ENCODE results near the gene TGM6. TPM values are rescaled to one million over a fixed set of nuclear protein-coding genes. Genes with fewer than 3 reads are reported as not detected.

Gene TGM6
- total and polyA plus RNA-seq, 4 donors = not detected

DNA sequence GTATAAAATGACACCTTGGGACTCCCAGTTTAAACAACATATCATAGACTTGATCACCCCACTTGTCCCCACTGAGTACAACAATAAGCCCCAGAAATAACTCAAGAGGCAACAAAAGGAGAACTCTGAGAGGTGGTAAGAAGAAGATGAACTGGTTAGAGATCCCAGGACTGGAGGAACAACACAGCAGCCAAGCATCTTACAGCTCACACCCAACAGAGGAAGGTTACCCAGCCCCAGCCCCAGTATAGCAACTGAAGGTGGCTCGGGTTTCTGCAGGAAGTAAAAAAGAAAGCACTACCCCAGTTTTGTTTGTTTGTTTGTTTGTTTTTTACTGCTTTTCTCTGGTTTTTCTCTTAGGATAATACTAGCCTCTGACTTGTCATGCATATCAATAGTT is 17.1 kb upstream of the TGM6 start:
- DNase-seq (no peak), ATAC-seq (ENCODE audit: insufficient read depth, low FRiP score) (no peak)
- no peak overlapping the region for H3K4me3 ChIP-seq
- no peak overlapping the region for H3K9ac ChIP-seq (ENCODE audit: insufficient read depth in 1 of 2, low read length in 2 of 2)
- TF ChIP-seq, protein P1, sequence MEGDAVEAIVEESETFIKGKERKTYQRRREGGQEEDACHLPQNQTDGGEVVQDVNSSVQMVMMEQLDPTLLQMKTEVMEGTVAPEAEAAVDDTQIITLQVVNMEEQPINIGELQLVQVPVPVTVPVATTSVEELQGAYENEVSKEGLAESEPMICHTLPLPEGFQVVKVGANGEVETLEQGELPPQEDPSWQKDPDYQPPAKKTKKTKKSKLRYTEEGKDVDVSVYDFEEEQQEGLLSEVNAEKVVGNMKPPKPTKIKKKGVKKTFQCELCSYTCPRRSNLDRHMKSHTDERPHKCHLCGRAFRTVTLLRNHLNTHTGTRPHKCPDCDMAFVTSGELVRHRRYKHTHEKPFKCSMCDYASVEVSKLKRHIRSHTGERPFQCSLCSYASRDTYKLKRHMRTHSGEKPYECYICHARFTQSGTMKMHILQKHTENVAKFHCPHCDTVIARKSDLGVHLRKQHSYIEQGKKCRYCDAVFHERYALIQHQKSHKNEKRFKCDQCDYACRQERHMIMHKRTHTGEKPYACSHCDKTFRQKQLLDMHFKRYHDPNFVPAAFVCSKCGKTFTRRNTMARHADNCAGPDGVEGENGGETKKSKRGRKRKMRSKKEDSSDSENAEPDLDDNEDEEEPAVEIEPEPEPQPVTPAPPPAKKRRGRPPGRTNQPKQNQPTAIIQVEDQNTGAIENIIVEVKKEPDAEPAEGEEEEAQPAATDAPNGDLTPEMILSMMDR (IDR thresholded peaks at IDR 0.05; ENCODE audit: control extremely low read depth, extremely low read depth) = no peak
- WGBS, 2 donors = 25 to 44% methylated on average over 1 of the region's 1 CpG
- no peaks in the 10 kb centered on the region for H3K4me1 ChIP-seq (ENCODE audit: control insufficient read depth in 5 of 5, insufficient read depth in 5 of 5, low read length in 5 of 5)
- peaks cover 0 to 3% (median 3%) of the 10 kb centered on the region in 4 donors for H3K9me3 ChIP-seq (ENCODE audit: control insufficient read depth in 4 of 4, insufficient read depth in 3 of 4, low read length in 3 of 4)
- peaks cover 0 to 1% (median 0%) of the 10 kb centered on the region in 3 donors for H3K27me3 ChIP-seq (ENCODE audit: control insufficient read depth in 3 of 3, insufficient read depth in 3 of 3, low read length in 2 of 3)
- no peaks in the 10 kb centered on the region for H3K36me3 ChIP-seq (ENCODE audit: control insufficient read depth in 4 of 4, insufficient read depth in 4 of 4, low read length in 4 of 4)
- H3K27ac ChIP-seq (ENCODE audit: low read depth in 1 of 2, low read length in 1 of 2) = no peak overlapping the region

DNA sequence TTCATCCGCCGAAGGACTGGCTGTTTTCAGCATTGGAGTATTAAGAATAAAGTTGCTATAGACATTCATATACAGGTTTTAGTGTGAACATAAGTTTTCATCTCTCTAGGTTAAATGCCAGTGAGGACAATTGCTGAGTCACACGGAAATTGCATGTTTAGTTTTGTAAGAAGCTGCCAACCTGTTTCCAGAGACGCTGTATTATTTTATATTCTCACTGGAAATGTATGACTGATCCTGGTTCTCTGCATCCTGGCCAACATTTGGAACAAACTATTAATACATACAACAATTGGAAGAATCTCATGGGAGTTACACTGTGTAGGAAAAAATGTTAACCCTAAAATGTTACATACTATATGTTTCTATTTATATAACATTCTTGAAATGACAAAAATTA is 16.7 kb upstream of the TGM6 start:
- DNase-seq = no peak
- no peak for ATAC-seq (ENCODE audit: insufficient read depth, low FRiP score)
- H3K27me3 ChIP-seq (ENCODE audit: control insufficient read depth in 3 of 3, insufficient read depth in 3 of 3, low read length in 2 of 3) = peaks cover 0 to 4% (median 0%) of the 10 kb centered on the region in 3 donors
- H3K4me3 ChIP-seq = no peak overlapping the region
- no peak overlapping the region for H3K9ac ChIP-seq (ENCODE audit: insufficient read depth in 1 of 2, low read length in 2 of 2)
- peaks cover 0 to 4% (median 3%) of the 10 kb centered on the region in 4 donors for H3K9me3 ChIP-seq (ENCODE audit: control insufficient read depth in 4 of 4, insufficient read depth in 3 of 4, low read length in 3 of 4)
- no peak overlapping the region for H3K27ac ChIP-seq (ENCODE audit: low read depth in 1 of 2, low read length in 1 of 2)
- TF ChIP-seq, protein P1 (IDR thresholded peaks at IDR 0.05; ENCODE audit: control extremely low read depth, extremely low read depth) = no peak
- 73 to 80% methylated on average over 4 of the region's 4 CpGs for WGBS, 2 donors
- H3K4me1 ChIP-seq (ENCODE audit: control insufficient read depth in 5 of 5, insufficient read depth in 5 of 5, low read length in 5 of 5) = no peaks in the 10 kb centered on the region
- no peaks in the 10 kb centered on the region for H3K36me3 ChIP-seq (ENCODE audit: control insufficient read depth in 4 of 4, insufficient read depth in 4 of 4, low read length in 4 of 4)

DNA sequence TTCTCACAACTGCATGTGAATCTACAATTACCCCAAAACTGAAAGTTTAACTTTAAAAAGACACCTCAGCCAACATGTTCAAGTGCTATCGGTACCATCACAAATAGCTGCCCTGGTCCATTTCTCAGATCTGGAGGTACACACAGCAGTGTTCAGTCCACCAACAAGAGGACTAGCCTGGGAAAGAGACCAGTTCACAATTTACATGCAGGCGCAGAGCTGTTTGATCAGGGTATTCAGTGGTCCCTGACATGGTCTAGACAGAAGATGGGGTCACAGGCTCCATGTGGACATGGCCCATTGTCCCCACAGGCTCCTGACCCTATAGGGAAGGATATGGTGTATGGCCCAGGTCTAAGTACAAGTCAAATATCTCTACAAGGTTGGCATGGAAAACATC is 15.6 kb upstream of the TGM6 start:
- no peaks in the 10 kb centered on the region for H3K4me1 ChIP-seq (ENCODE audit: control insufficient read depth in 5 of 5, insufficient read depth in 5 of 5, low read length in 5 of 5)
- DNase-seq = no peak
- H3K27ac ChIP-seq (ENCODE audit: low read depth in 1 of 2, low read length in 1 of 2) = no peak overlapping the region
- H3K4me3 ChIP-seq = no peak overlapping the region
- TF ChIP-seq, protein P1 (IDR thresholded peaks at IDR 0.05; ENCODE audit: control extremely low read depth, extremely low read depth) = no peak
- peaks cover 0 to 6% (median 3%) of the 10 kb centered on the region in 4 donors for H3K9me3 ChIP-seq (ENCODE audit: control insufficient read depth in 4 of 4, insufficient read depth in 3 of 4, low read length in 3 of 4)
- WGBS, 2 donors = 91 to 100% methylated on average over 2 of the region's 2 CpGs
- H3K27me3 ChIP-seq (ENCODE audit: control insufficient read depth in 3 of 3, insufficient read depth in 3 of 3, low read length in 2 of 3) = peaks cover 0 to 4% (median 0%) of the 10 kb centered on the region in 3 donors
- no peak for ATAC-seq (ENCODE audit: insufficient read depth, low FRiP score)
- H3K36me3 ChIP-seq (ENCODE audit: control insufficient read depth in 4 of 4, insufficient read depth in 4 of 4, low read length in 4 of 4) = no peaks in the 10 kb centered on the region
- no peak overlapping the region for H3K9ac ChIP-seq (ENCODE audit: insufficient read depth in 1 of 2, low read length in 2 of 2)

DNA sequence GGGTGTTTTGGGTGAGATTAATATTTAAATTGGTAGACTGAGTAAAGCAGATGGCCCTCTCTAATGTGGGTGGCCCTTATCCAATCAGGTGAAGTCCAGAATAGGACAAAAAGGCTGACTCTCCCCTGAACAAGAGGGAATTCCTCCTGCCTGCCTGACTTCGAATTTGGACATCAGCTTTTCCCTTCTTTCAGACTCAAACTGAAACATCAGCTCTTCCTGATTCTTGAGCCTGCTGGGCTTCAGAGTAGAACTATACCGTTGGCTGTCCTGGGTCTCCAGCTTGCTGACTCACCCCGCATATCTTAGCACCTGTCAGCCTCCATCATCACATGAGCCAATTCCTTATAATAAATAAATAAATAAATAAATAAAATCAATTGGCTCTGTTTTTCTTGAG is 15.0 kb upstream of the TGM6 start:
- Histone ChIP-seq H3K4me3 (no peak overlapping the region), H3K27me3 (ENCODE audit: control insufficient read depth in 3 of 3, insufficient read depth in 3 of 3, low read length in 2 of 3) (peaks cover 0 to 4% (median 0%) of the 10 kb centered on the region in 3 donors), H3K9ac (ENCODE audit: insufficient read depth in 1 of 2, low read length in 2 of 2) (no peak overlapping the region), H3K4me1 (ENCODE audit: control insufficient read depth in 5 of 5, insufficient read depth in 5 of 5, low read length in 5 of 5) (no peaks in the 10 kb centered on the region), H3K27ac (ENCODE audit: low read depth in 1 of 2, low read length in 1 of 2) (no peak overlapping the region), H3K36me3 (ENCODE audit: control insufficient read depth in 4 of 4, insufficient read depth in 4 of 4, low read length in 4 of 4) (no peaks in the 10 kb centered on the region), H3K9me3 (ENCODE audit: control insufficient read depth in 4 of 4, insufficient read depth in 3 of 4, low read length in 3 of 4) (peaks cover 0 to 8% (median 3%) of the 10 kb centered on the region in 4 donors)
- TF ChIP-seq, protein P1 (IDR thresholded peaks at IDR 0.05; ENCODE audit: control extremely low read depth, extremely low read depth) = no peak
- ATAC-seq (ENCODE audit: insufficient read depth, low FRiP score) (no peak), DNase-seq (no peak)
- 81 to 86% methylated on average over 3 of the region's 3 CpGs for WGBS, 2 donors
